Peyer's patch (tissue), 4 donors: ENCODE measurements around the gene CSNK1A1. TPM values are rescaled to one million over a fixed set of nuclear protein-coding genes. Genes with fewer than 3 reads are reported as not detected.
"Not testable (repeated sequence)": the region's sequence is repeated elsewhere in the genome, so short reads cannot be mapped to it uniquely, and the experiment has no call there.

Experiments used
- DNase-seq, 3 donors: peaks; one replicate each; pipeline ENCODE4 v3.0.0-alpha.2; 2017 to 2019
- H3K27ac ChIP-seq, 4 donors: fragments of 200-600 bp; sonication (generic); one replicate each; pipeline ENCODE4 v1.5.1; 2016 to 2019
- H3K27me3 ChIP-seq, 2 donors: fragments of 200-600 bp; sonication (generic); one replicate each; pipeline ENCODE4 v1.5.1; 2019
- H3K36me3 ChIP-seq, 3 donors: fragments of 200-600 bp; sonication (generic); one replicate each; pipeline ENCODE4 v1.5.1; 2016 to 2019
- H3K4me1 ChIP-seq, 4 donors: fragments of 200-600 bp; sonication (generic); one replicate each; pipeline ENCODE4 v1.5.1; 2016 to 2019
- H3K4me3 ChIP-seq, 4 donors: fragments of 200-600 bp; sonication (generic); 1 replicate in 3 of 4; 2 replicates in 1 of 4; pipeline ENCODE4 v1.5.1; 2016 to 2019; ENCODE audit warnings: mild to moderate bottlenecking in 1 of 4
- H3K9me3 ChIP-seq, 4 donors: fragments of 200-600 bp; sonication (generic); one replicate each; pipeline ENCODE4 v1.5.1; 2016 to 2019; ENCODE audit warnings: mild to moderate bottlenecking in 1 of 4
- CTCF ChIP-seq, 6 experiments: fragments of 450-650 bp in 4 of 6; fragments of 200-600 bp in 2 of 6; sonication (generic) in 1 of 6; IDR thresholded peaks; one replicate each; pipeline ENCODE4 v1.5.1; 2017 to 2019; ENCODE audit warnings: antibody characterized with exemption in 6 of 6, mild to moderate bottlenecking in 3 of 6, moderate library complexity in 1 of 6
- POLR2A ChIP-seq, 2 donors: fragments of 450-650 bp; IDR thresholded peaks; one replicate each; pipeline ENCODE4 v1.5.1; 2017; ENCODE audit warnings: antibody characterized with exemption in 2 of 2, mild to moderate bottlenecking in 2 of 2, moderate library complexity in 2 of 2
- total RNA-seq, 4 donors: library from RNA; depleted of rRNA; stranded (reverse); fragments of >200 nt; gene quantifications; one replicate each; pipeline ENCODE4 v1.1.0, GENCODE V29; 2016

Gene CSNK1A1
- total RNA-seq, 4 donors from 2014 or later: 185 to 253 (median 207) TPM

DNA sequence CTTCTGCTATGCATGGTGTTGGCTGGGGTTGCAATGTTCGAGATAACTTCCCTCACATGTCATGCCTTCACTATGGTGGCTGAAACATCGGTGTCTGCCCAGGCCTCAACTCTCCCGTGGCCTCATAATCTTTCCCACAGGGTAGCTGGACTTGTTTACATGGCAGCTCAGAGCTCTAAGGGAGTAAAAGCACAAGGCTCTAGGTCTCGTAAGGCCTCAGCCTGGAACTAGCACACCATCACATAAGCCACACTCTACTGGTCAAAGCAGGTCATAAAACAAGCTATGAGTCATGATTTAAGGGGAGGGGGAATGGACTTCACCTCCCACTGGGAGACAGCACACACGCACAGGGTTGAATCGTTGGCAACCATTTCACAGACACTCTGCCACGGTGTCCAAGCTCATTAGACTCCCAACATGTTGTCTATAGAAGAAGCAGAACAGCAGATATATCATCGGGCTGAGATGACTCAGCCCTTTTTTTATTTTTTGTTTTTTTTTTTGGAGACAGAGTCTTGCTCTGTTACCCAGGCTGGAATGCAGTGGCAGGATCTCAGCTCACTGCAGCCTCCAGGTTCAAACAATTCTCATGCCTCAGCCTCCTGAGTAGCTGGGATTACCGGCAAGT, 105.4 kb downstream of the CSNK1A1 start:
- TF ChIP-seq CTCF (IDR thresholded peaks at IDR 0.05) (no peak), POLR2A (IDR thresholded peaks at IDR 0.05) (peak in 1 of 2 donors; percentile 18)
- Histone ChIP-seq H3K36me3 (no peaks in the 10 kb centered on the region), H3K4me1 (peaks cover 0 to 39% (median 0%) of the 10 kb centered on the region in 4 donors), H3K9me3 (no peaks in the 10 kb centered on the region), H3K27me3 (no peaks in the 10 kb centered on the region), H3K4me3 (no peak overlapping the region), H3K27ac (peak overlapping the region in 3 of 4 donors; percentile 59 to 80 (median 62))
- DNase-seq: peak in 1 of 3 donors; percentile 65

DNA sequence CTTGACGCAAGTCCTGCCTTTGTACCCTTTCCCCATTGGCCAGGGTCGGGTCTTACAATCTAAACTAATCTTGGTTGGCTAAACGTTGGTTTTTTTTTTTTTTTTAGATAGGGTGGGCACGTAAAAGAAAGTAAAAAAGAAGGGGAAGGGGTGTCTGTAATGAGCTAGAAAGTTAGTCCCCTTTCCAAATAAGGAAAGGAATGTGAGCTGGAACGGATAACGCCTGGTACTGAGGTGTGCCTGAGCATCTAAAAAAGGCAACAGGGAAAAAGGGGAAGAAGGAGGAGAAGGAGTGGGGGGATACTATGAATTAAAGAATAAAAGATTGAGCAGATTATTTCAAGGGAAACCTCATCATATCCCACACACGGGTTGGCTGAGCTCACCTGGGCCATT, 105.9 kb downstream of the CSNK1A1 start:
- H3K4me1 ChIP-seq: peaks cover 0 to 35% (median under 1%) of the 10 kb centered on the region in 4 donors
- no peak for DNase-seq
- H3K36me3 ChIP-seq: no peaks in the 10 kb centered on the region
- TF ChIP-seq CTCF (IDR thresholded peaks at IDR 0.05) (no peak), POLR2A (IDR thresholded peaks at IDR 0.05) (no peak)
- peak overlapping the region in 3 of 4 donors; percentile 59 to 80 (median 62) for H3K27ac ChIP-seq
- H3K9me3 ChIP-seq: no peaks in the 10 kb centered on the region
- H3K4me3 ChIP-seq: no peak overlapping the region
- no peaks in the 10 kb centered on the region for H3K27me3 ChIP-seq

- H3K27me3 ChIP-seq, H3K4me3 ChIP-seq, DNase-seq, H3K36me3 ChIP-seq, H3K9me3 ChIP-seq: not testable (repeated sequence)
- H3K4me1 ChIP-seq: peaks cover 0 to 35% (median 1%) of the 10 kb centered on the region in 4 donors
- H3K27ac ChIP-seq: peak overlapping the region in 1 of 4 donors; percentile 28
These were observed 106.8 kb downstream of the CSNK1A1 start for GRCh38 chr5:149444430-149444829.

GRCh38 chr5:149443210-149443609, 108.0 kb downstream of the CSNK1A1 start:
- peaks cover 0 to 33% (median 1%) of the 10 kb centered on the region in 4 donors for H3K4me1 ChIP-seq
- H3K9me3 ChIP-seq: no peaks in the 10 kb centered on the region
- H3K4me3 ChIP-seq: no peak overlapping the region
- TF ChIP-seq CTCF (IDR thresholded peaks at IDR 0.05): no peak
- no peak for TF ChIP-seq POLR2A (IDR thresholded peaks at IDR 0.05)
- H3K27ac ChIP-seq: peak overlapping the region in 3 of 4 donors; percentile 42 to 73 (median 42)
- no peaks in the 10 kb centered on the region for H3K27me3 ChIP-seq
- no peaks in the 10 kb centered on the region for H3K36me3 ChIP-seq
- DNase-seq: no peak

- Histone ChIP-seq H3K4me1 (peaks cover 0 to 33% (median 1%) of the 10 kb centered on the region in 4 donors), H3K27ac (peak overlapping the region; percentile 7 to 73 (median 42)), H3K4me3 (no peak overlapping the region), H3K36me3 (no peaks in the 10 kb centered on the region), H3K9me3 (no peaks in the 10 kb centered on the region), H3K27me3 (no peaks in the 10 kb centered on the region)
- TF ChIP-seq CTCF (IDR thresholded peaks at IDR 0.05): peak; percentile 71 to 97 (median 90)
- no peak for TF ChIP-seq POLR2A (IDR thresholded peaks at IDR 0.05)
- DNase-seq: peak; percentile 47 to 93 (median 90)
These were observed 108.6 kb downstream of the CSNK1A1 start for GRCh38 chr5:149442563-149443182.

Other genes starting within 250 kb of the CSNK1A1 start
- 10 to 100 TPM in 2 of 4 donors, 1 to 10 TPM in 2; 6.3 to 19.0 (median 10.9) TPM for gene GRPEL2, start 205.9 kb downstream of the CSNK1A1 start, total RNA-seq
- 10 to 100 TPM in 1 of 4 donors, 1 to 10 TPM in 3; 5.2 to 12.4 (median 6.3) TPM for gene PCYOX1L, start 193.4 kb downstream of the CSNK1A1 start, total RNA-seq
- not detected for gene IL17B, start 172.1 kb downstream of the CSNK1A1 start, total RNA-seq
- gene ARHGEF37, start 30.1 kb upstream of the CSNK1A1 start, total RNA-seq: 10 to 100 TPM; 10.2 to 21.4 (median 15.3) TPM
- 10 to 100 TPM; 36.8 to 53.6 (median 46.7) TPM for gene PPARGC1B, start 178.9 kb upstream of the CSNK1A1 start, total RNA-seq